CD4-positive, alpha-beta T cell (primary cell): Measurements from ENCODE around the gene RNF207. TPM values are rescaled to one million over a fixed set of nuclear protein-coding genes. Genes with fewer than 3 reads are reported as not detected.

ENCODE experiments used
- ATAC-seq: fragments of 200-7000 bp; cut with Tn5 transposase; one replicate; pipeline ENCODE4 v1.10.0; 2022; ENCODE audit warnings: mild to moderate bottlenecking; ENCODE audit not compliant: poor library complexity
- CTCF ChIA-PET: fragments of 350-600 bp; sonication (Branson Sonifier 250); formaldehyde crosslinking; loops from one replicate; lab custom pipeline; 2021; ENCODE audit warnings: antibody characterized with exemption, inconsistent platforms; lab: Charles Lee
- POLR2A ChIA-PET: fragments of 350-600 bp; sonication (Branson Sonifier 250); formaldehyde crosslinking; loops from one replicate; lab custom pipeline; 2021; ENCODE audit warnings: antibody characterized with exemption, inconsistent platforms; lab: Charles Lee
- DNase-seq, 14 experiments: peaks; one replicate each; pipeline ENCODE4 v3.0.0-alpha.2; 2013 to 2020; ENCODE audit warnings: mixed read lengths in 2 of 14
- H3K27ac ChIP-seq, 2 donors: one replicate each; pipeline versions ENCODE4 v1.5.1 to v1.7.0; 2013; ENCODE audit warnings: low read length in 2 of 2, low read depth in 1 of 2, mild to moderate bottlenecking in 1 of 2
- H3K27me3 ChIP-seq, 2 experiments: 1 replicate in 1 of 2; 2 replicates in 1 of 2; pipeline versions ENCODE4 v1.6.1 to v1.7.0; 2013; ENCODE audit warnings: low read length in 2 of 2, control low read depth in 1 of 2, mild to moderate bottlenecking in 1 of 2, moderate library complexity in 1 of 2; ENCODE audit not compliant: insufficient read depth in 2 of 2, control insufficient read depth in 1 of 2
- H3K36me3 ChIP-seq: one replicate; pipeline ENCODE4 v1.6.1; 2013; ENCODE audit warnings: low read length, control low read depth; ENCODE audit not compliant: insufficient read depth
- H3K4me1 ChIP-seq: one replicate; pipeline ENCODE4 v1.6.1; 2013; ENCODE audit warnings: low read length, control low read depth; ENCODE audit not compliant: insufficient read depth
- H3K4me3 ChIP-seq: one replicate; pipeline ENCODE4 v1.5.1; 2013; ENCODE audit warnings: mild to moderate bottlenecking, low read length, moderate library complexity
- H3K9me3 ChIP-seq, 2 experiments: 1 replicate in 1 of 2; 2 replicates in 1 of 2; pipeline versions ENCODE4 v1.6.1 to v1.7.0; 2013; ENCODE audit warnings: low read length in 2 of 2, mild to moderate bottlenecking in 2 of 2, control low read depth in 1 of 2, moderate library complexity in 1 of 2; ENCODE audit not compliant: control insufficient read depth in 1 of 2, insufficient read depth in 1 of 2
- H3K27ac Mint-ChIP-seq: one replicate; pipeline ENCODE4 v1.8.0; 2020; ENCODE audit warnings: mixed read lengths
- H3K27me3 Mint-ChIP-seq: one replicate; pipeline ENCODE4 v1.8.0; 2021; ENCODE audit warnings: mixed read lengths
- H3K36me3 Mint-ChIP-seq: one replicate; pipeline ENCODE4 v1.8.0; 2021; ENCODE audit warnings: low read depth, mixed read lengths
- H3K4me1 Mint-ChIP-seq: one replicate; pipeline ENCODE4 v1.8.0; 2021; ENCODE audit warnings: low read depth, mixed read lengths
- H3K4me3 Mint-ChIP-seq: one replicate; pipeline ENCODE4 v1.8.0; 2020; ENCODE audit warnings: mild to moderate bottlenecking, mixed read lengths
- H3K9me3 Mint-ChIP-seq: one replicate; pipeline ENCODE4 v1.8.0; 2020; ENCODE audit warnings: mixed read lengths
- intact Hi-C, 2 experiments: fragments of 100-400 bp; cut with DNase I in 1 of 2; cut with micrococcal nuclease in 1 of 2; formaldehyde crosslinking; loops; one replicate each; pipeline versions ENCODE4 v1.15.1 to v1.9.0; 2023 to 2025; cut with DNase I, micrococcal nuclease
- total RNA-seq, 174 experiments: library from RNA in 2 of 174; stranded (reverse) in 2 of 174; gene quantifications; one replicate each; pipeline ENCODE4 v1.2.3 and lab custom pipeline; 2021 to 2026
- TF ChIP-seq, protein P1 (sequence below): fragments of 200-600 bp; IDR thresholded peaks from one replicate; pipeline ENCODE4 v1.8.0; 2022; ENCODE audit warnings: antibody characterized with exemption, mild to moderate bottlenecking

The RNF207 gene
- total RNA-seq, 2 experiments from 2014 or later, result 5.4 to 6.8 TPM

DNA sequence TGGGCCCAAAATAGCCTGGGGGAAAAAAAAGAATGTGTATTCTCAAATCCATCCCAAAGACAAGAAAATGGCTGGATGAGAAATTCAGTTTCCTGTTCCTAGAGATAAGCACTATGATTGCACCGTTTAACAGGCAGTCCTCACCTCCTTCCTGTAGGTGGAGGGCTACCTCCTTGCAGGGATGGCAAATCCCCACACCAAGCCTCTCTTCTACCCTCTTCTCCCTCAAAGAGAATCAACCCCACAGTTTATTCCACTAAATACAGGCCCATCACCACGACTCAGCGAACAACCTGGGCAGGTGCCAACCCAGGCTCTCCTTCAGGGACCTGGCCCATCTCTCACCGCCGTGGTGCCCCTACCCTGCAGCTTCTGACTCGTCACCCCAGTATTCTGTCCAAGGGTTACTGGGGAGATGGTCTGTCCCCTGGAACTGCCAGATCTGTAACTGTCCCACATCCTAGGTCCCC is 22.4 kb upstream of the RNF207 start:
- H3K9me3 ChIP-seq, result peaks cover 0 to 5% of the 10 kb centered on the region in 2 experiments
- ATAC-seq (no peak), DNase-seq (no peak)
- intact Hi-C loops, result no loop called here
- peaks cover 23% of the 10 kb centered on the region for H3K4me1 Mint-ChIP-seq
- peaks cover 20 to 23% of the 10 kb centered on the region in 2 experiments for H3K27me3 ChIP-seq
- H3K27ac Mint-ChIP-seq, result no peak overlapping the region
- CTCF ChIA-PET, result no interaction called here
- peaks cover 20% of the 10 kb centered on the region for H3K36me3 ChIP-seq
- POLR2A ChIA-PET, result no interaction called here
- peaks cover 19% of the 10 kb centered on the region for H3K27me3 Mint-ChIP-seq
- TF ChIP-seq, protein P1, sequence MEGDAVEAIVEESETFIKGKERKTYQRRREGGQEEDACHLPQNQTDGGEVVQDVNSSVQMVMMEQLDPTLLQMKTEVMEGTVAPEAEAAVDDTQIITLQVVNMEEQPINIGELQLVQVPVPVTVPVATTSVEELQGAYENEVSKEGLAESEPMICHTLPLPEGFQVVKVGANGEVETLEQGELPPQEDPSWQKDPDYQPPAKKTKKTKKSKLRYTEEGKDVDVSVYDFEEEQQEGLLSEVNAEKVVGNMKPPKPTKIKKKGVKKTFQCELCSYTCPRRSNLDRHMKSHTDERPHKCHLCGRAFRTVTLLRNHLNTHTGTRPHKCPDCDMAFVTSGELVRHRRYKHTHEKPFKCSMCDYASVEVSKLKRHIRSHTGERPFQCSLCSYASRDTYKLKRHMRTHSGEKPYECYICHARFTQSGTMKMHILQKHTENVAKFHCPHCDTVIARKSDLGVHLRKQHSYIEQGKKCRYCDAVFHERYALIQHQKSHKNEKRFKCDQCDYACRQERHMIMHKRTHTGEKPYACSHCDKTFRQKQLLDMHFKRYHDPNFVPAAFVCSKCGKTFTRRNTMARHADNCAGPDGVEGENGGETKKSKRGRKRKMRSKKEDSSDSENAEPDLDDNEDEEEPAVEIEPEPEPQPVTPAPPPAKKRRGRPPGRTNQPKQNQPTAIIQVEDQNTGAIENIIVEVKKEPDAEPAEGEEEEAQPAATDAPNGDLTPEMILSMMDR, result no peak
- no peaks in the 10 kb centered on the region for H3K9me3 Mint-ChIP-seq
- peaks cover 18% of the 10 kb centered on the region for H3K4me1 ChIP-seq
- H3K4me3 Mint-ChIP-seq, result no peak overlapping the region
- no peak overlapping the region for H3K27ac ChIP-seq
- H3K4me3 ChIP-seq, result no peak overlapping the region
- H3K36me3 Mint-ChIP-seq, result peaks cover 38% of the 10 kb centered on the region

DNA sequence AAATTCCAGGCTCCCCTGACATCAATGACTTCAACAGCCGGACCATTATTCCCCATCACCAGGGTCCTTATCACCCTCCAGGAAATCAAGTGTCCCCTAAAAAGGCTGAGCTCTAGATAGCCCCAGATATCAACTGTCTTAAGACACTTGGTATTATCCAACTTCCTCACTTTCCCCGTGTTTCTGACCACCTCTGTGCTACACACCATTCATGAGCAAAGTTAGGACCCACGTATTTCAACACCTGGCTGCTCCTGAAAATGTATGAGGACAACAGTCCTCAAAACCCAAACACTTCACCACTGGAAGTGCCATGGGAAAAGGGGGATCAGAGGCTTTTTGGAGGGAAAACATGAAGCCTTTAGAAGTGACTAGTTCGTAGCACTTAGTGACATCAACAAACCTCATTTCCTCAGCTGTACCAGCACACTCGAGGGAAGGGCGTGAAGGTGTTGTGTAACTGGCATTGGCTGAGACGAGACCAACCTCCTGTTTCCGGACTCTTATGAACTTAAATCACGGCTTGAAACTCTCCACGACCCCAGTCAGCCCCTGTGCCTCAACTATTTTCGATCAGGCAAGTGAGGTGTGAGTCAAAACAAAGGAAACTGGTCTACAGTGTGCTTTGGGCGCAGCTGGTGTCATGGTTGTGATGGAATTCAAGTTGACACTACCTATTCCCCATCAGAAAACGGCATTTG is 21.7 kb upstream of the RNF207 start:
- Mint-ChIP-seq H3K36me3 (peaks cover 44% of the 10 kb centered on the region), H3K4me3 (no peak overlapping the region), H3K27me3 (peaks cover 13% of the 10 kb centered on the region), H3K27ac (no peak overlapping the region), H3K9me3 (no peaks in the 10 kb centered on the region), H3K4me1 (peaks cover 23% of the 10 kb centered on the region)
- TF ChIP-seq, protein P1, result no peak
- peaks cover 26% of the 10 kb centered on the region for H3K36me3 ChIP-seq
- intact Hi-C loops, result no loop called here
- H3K27me3 ChIP-seq, result peaks cover 14 to 17% of the 10 kb centered on the region in 2 experiments
- H3K4me1 ChIP-seq, result peaks cover 11% of the 10 kb centered on the region
- ATAC-seq (no peak), DNase-seq (no peak)
- POLR2A ChIA-PET, result interaction anchor here (0.7 kb wide), 1 partner anchor 13 kb away, joined by 3 read pairs; no protein-coding TSS in a partner anchor
- no peak overlapping the region for H3K27ac ChIP-seq
- CTCF ChIA-PET, result no interaction called here
- no peaks in the 10 kb centered on the region for H3K9me3 ChIP-seq
- H3K4me3 ChIP-seq, result no peak overlapping the region

DNA sequence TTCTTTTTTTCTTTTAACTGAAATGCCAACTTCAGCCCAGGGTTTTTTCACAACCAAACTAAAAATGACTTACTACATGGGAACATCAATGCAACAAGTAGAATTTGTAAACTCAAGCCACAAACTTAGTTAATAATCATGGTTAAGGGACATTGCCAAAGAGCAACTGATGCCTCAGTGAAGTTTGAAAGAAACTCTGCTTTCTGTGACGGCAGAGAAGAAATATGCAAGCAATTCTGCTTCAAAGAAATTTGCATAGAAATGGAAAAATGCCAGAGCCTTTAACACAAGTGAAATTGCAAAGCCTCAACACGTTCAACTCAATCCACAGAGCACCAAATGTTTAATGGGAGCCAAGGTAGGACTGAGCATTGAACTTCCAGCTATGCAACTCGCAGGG is 20.8 kb upstream of the RNF207 start:
- DNase-seq (no peak), ATAC-seq (no peak)
- Histone ChIP-seq H3K27me3 (peaks cover 14 to 17% of the 10 kb centered on the region in 2 experiments), H3K36me3 (peaks cover 33% of the 10 kb centered on the region), H3K4me3 (no peak overlapping the region), H3K9me3 (no peaks in the 10 kb centered on the region), H3K4me1 (peaks cover 11% of the 10 kb centered on the region), H3K27ac (no peak overlapping the region)
- ChIA-PET CTCF (interaction anchor here (1.0 to 1.4 kb wide), 3 partner anchors 12 to 158 kb away, joined by 3 to 7 read pairs (median 5); partner anchors contain the start of gene RPL22), POLR2A (no interaction called here)
- H3K9me3 Mint-ChIP-seq, result no peaks in the 10 kb centered on the region
- peaks cover 51% of the 10 kb centered on the region for H3K36me3 Mint-ChIP-seq
- H3K4me1 Mint-ChIP-seq, result peaks cover 23% of the 10 kb centered on the region
- peaks cover 13% of the 10 kb centered on the region for H3K27me3 Mint-ChIP-seq
- intact Hi-C loops, result no loop called here
- no peak overlapping the region for H3K27ac Mint-ChIP-seq
- TF ChIP-seq, protein P1, result no peak
- no peak overlapping the region for H3K4me3 Mint-ChIP-seq
